Left ventricle myocardium inferior (tissue), 1 donor: Measurements from ENCODE around the gene KCNK16. TPM values are rescaled to one million over a fixed set of nuclear protein-coding genes. Genes with fewer than 3 reads are reported as not detected.
"Not testable (repeated sequence)": the region's sequence is repeated elsewhere in the genome, so short reads cannot be mapped to it uniquely, and the experiment has no call there.

Source experiments
- DNase-seq: peaks from one replicate; pipeline ENCODE4 v3.0.0-alpha.2; 2020
- H3K27ac ChIP-seq: fragments of 200-600 bp; replicated peaks from 2 replicates; pipeline ENCODE4 v1.8.0; 2021
- H3K27me3 ChIP-seq: fragments of 200-600 bp; 2 replicates; pipeline ENCODE4 v1.8.0; 2021; ENCODE audit warnings: low read depth
- H3K36me3 ChIP-seq: fragments of 200-600 bp; 2 replicates; pipeline ENCODE4 v1.8.0; 2021
- H3K4me1 ChIP-seq: fragments of 200-600 bp; 2 replicates; pipeline ENCODE4 v1.8.0; 2021
- H3K4me3 ChIP-seq: fragments of 200-600 bp; 2 replicates; pipeline ENCODE4 v1.8.0; 2021; ENCODE audit warnings: mild to moderate bottlenecking, moderate library complexity
- H3K9me3 ChIP-seq: fragments of 200-600 bp; replicated peaks from 2 replicates; pipeline ENCODE4 v1.8.0; 2021
- intact Hi-C: fragments of 100-400 bp; cut with micrococcal nuclease; formaldehyde crosslinking; loops from one replicate; pipeline ENCODE4 v1.11.0; 2022
- total RNA-seq: library from RNA; stranded (reverse); fragmentation: NEBNext Ultra II Directional; extraction: Animal tissue kit (Norgen Biotek cat#: 25700); gene quantifications from one replicate; pipeline ENCODE4 v1.2.1, GENCODE V29; 2021
- TF ChIP-seq, protein P1 (sequence below): fragments of 200-600 bp; IDR thresholded peaks from 2 replicates; pipeline ENCODE4 v1.8.0; 2021; ENCODE audit warnings: antibody characterized with exemption, mild to moderate bottlenecking, borderline replicate concordance
- donor health status: DM: no; HTN: yes; CAD: no; lungs with severe emphysema.

KCNK16 gene
- total RNA-seq, 1 donor from 2014 or later: not detected

DNA sequence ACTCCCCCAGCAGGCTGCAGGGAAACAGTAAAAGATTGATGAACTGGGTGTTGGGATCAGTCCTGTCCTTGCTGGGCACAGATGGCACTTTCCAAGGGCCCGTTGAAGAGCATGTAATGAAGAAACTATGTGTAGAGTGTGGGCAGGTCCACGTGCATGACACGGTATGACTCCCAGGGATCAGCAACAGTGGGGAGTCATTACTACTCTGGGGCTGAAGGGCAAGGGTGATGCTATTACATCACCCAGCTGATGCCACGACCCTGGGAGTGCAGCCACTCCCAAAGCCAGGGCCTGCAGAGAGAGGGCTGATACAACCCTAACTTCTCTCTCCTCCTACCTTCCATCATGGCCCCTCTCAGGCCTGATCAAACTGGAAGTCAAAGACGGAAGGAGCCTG, 28.4 kb downstream of the KCNK16 start:
- Histone ChIP-seq H3K36me3 (no peaks in the 10 kb centered on the region), H3K27me3 (peaks cover 66% of the 10 kb centered on the region), H3K4me3 (no peak overlapping the region), H3K9me3 (no peaks in the 10 kb centered on the region), H3K4me1 (peaks cover 16% of the 10 kb centered on the region), H3K27ac (no peak overlapping the region)
- intact Hi-C loops: no loop called here
- TF ChIP-seq, protein P1, sequence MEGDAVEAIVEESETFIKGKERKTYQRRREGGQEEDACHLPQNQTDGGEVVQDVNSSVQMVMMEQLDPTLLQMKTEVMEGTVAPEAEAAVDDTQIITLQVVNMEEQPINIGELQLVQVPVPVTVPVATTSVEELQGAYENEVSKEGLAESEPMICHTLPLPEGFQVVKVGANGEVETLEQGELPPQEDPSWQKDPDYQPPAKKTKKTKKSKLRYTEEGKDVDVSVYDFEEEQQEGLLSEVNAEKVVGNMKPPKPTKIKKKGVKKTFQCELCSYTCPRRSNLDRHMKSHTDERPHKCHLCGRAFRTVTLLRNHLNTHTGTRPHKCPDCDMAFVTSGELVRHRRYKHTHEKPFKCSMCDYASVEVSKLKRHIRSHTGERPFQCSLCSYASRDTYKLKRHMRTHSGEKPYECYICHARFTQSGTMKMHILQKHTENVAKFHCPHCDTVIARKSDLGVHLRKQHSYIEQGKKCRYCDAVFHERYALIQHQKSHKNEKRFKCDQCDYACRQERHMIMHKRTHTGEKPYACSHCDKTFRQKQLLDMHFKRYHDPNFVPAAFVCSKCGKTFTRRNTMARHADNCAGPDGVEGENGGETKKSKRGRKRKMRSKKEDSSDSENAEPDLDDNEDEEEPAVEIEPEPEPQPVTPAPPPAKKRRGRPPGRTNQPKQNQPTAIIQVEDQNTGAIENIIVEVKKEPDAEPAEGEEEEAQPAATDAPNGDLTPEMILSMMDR: no peak
- DNase-seq: no peak

GRCh38 chr6:39292637-39293036, 29.9 kb downstream of the KCNK16 start:
- H3K4me3 ChIP-seq: no peak overlapping the region
- intact Hi-C loops: no loop called here
- peaks cover 62% of the 10 kb centered on the region for H3K27me3 ChIP-seq
- H3K9me3 ChIP-seq: no peaks in the 10 kb centered on the region
- no peak overlapping the region for H3K27ac ChIP-seq
- H3K36me3 ChIP-seq: no peaks in the 10 kb centered on the region
- peaks cover 16% of the 10 kb centered on the region for H3K4me1 ChIP-seq
- DNase-seq: no peak
- TF ChIP-seq, protein P1: no peak

GRCh38 chr6:39289490-39289889, 33.0 kb downstream of the KCNK16 start:
- no peak for DNase-seq
- H3K36me3 ChIP-seq: no peaks in the 10 kb centered on the region
- TF ChIP-seq, protein P1: no peak
- H3K4me3 ChIP-seq: no peak overlapping the region
- no peaks in the 10 kb centered on the region for H3K4me1 ChIP-seq
- H3K27ac ChIP-seq: no peak overlapping the region
- H3K27me3 ChIP-seq: peaks cover 39% of the 10 kb centered on the region
- H3K9me3 ChIP-seq: no peaks in the 10 kb centered on the region
- intact Hi-C loops: no loop called here

GRCh38 chr6:39287601-39288000, 34.9 kb downstream of the KCNK16 start:
- intact Hi-C loops: no loop called here
- DNase-seq: no peak
- Histone ChIP-seq H3K36me3 (no peaks in the 10 kb centered on the region), H3K4me1 (no peaks in the 10 kb centered on the region), H3K27me3 (peaks cover 24% of the 10 kb centered on the region), H3K9me3 (no peaks in the 10 kb centered on the region), H3K27ac (no peak overlapping the region), H3K4me3 (no peak overlapping the region)
- TF ChIP-seq, protein P1: no peak

GRCh38 chr6:39286596-39286995, 35.9 kb downstream of the KCNK16 start:
- DNase-seq, intact Hi-C loops, H3K9me3 ChIP-seq, H3K4me3 ChIP-seq, H3K36me3 ChIP-seq, H3K27ac ChIP-seq, H3K4me1 ChIP-seq: not testable (repeated sequence)
- H3K27me3 ChIP-seq: peaks cover 29% of the 10 kb centered on the region

GRCh38 chr6:39282774-39283173, 39.7 kb downstream of the KCNK16 start:
- peaks cover 39% of the 10 kb centered on the region for H3K27me3 ChIP-seq
- H3K9me3 ChIP-seq: no peaks in the 10 kb centered on the region
- no peak for DNase-seq
- no peaks in the 10 kb centered on the region for H3K4me1 ChIP-seq
- H3K4me3 ChIP-seq: no peak overlapping the region
- TF ChIP-seq, protein P1: no peak
- H3K36me3 ChIP-seq: no peaks in the 10 kb centered on the region
- no peak overlapping the region for H3K27ac ChIP-seq
- intact Hi-C loops: no loop called here
